Chondrocyte (in vitro differentiated cells): ENCODE data around the gene NHP2. TPM values are rescaled to one million over a fixed set of nuclear protein-coding genes. Genes with fewer than 3 reads are reported as not detected.

ENCODE experiments used
- DNase-seq: peaks from one replicate; pipeline ENCODE4 v3.0.0; 2021; ENCODE audit warnings: mixed read lengths, low spot score
- H3K27ac Mint-ChIP-seq: one replicate; pipeline ENCODE4 v1.8.0; 2021; ENCODE audit warnings: mild to moderate bottlenecking, moderate library complexity, mixed read lengths; ENCODE audit not compliant: unreplicated experiment
- H3K27me3 Mint-ChIP-seq: 2 replicates; pipeline ENCODE4 v1.8.0; 2021; ENCODE audit warnings: low read depth, mixed read lengths
- H3K36me3 Mint-ChIP-seq: 2 replicates; pipeline ENCODE4 v1.8.0; 2021; ENCODE audit warnings: low read depth, mixed read lengths
- H3K4me1 Mint-ChIP-seq: 2 replicates; pipeline ENCODE4 v1.8.0; 2021; ENCODE audit warnings: low read depth, mild to moderate bottlenecking, mixed read lengths
- H3K4me3 Mint-ChIP-seq: one replicate; pipeline ENCODE4 v1.8.0; 2021; ENCODE audit warnings: mild to moderate bottlenecking, moderate library complexity, mixed read lengths; ENCODE audit not compliant: unreplicated experiment
- H3K9me3 Mint-ChIP-seq: 2 replicates; pipeline ENCODE4 v1.8.0; 2021; ENCODE audit warnings: low read depth, mixed read lengths
- total RNA-seq: library from RNA; stranded (reverse); gene quantifications from 3 replicates; pipeline ENCODE4 v1.2.1, GENCODE V29; 2021
- TF ChIP-seq, protein P1 (sequence below): fragments of 200-600 bp; sonication (generic); IDR thresholded peaks from 2 replicates; pipeline ENCODE4 v1.5.0; 2021; ENCODE audit warnings: antibody characterized with exemption, mild to moderate bottlenecking, moderate library complexity

The NHP2 gene
- total RNA-seq, 1 donor from 2014 or later = 74.1 TPM

DNA sequence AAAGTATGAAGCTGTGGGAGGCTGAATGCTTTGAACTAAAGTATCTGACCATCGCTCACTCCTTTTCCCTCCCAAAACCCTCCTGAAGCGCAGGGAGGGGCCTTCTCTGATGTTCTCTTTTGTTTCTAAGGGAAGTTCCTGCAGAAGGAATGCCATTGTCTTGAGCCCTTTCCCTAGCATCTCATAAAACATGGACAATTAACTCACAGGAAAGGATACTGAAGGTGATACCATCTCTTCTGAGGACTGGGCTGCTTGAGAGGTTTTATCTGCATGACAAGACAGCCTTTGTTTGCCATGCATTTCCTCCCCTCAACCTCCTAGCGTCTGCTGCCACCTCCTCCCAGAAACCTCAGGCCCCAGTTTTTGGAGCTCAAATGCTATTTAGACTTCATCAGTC, 27.1 kb downstream of the NHP2 start:
- Mint-ChIP-seq H3K36me3 (no peaks in the 10 kb centered on the region), H3K4me1 (peaks cover 9% of the 10 kb centered on the region), H3K27me3 (no peaks in the 10 kb centered on the region), H3K9me3 (no peaks in the 10 kb centered on the region), H3K4me3 (no peak overlapping the region), H3K27ac (no peak overlapping the region)
- TF ChIP-seq, protein P1, sequence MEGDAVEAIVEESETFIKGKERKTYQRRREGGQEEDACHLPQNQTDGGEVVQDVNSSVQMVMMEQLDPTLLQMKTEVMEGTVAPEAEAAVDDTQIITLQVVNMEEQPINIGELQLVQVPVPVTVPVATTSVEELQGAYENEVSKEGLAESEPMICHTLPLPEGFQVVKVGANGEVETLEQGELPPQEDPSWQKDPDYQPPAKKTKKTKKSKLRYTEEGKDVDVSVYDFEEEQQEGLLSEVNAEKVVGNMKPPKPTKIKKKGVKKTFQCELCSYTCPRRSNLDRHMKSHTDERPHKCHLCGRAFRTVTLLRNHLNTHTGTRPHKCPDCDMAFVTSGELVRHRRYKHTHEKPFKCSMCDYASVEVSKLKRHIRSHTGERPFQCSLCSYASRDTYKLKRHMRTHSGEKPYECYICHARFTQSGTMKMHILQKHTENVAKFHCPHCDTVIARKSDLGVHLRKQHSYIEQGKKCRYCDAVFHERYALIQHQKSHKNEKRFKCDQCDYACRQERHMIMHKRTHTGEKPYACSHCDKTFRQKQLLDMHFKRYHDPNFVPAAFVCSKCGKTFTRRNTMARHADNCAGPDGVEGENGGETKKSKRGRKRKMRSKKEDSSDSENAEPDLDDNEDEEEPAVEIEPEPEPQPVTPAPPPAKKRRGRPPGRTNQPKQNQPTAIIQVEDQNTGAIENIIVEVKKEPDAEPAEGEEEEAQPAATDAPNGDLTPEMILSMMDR = no peak
- DNase-seq = no peak

DNA sequence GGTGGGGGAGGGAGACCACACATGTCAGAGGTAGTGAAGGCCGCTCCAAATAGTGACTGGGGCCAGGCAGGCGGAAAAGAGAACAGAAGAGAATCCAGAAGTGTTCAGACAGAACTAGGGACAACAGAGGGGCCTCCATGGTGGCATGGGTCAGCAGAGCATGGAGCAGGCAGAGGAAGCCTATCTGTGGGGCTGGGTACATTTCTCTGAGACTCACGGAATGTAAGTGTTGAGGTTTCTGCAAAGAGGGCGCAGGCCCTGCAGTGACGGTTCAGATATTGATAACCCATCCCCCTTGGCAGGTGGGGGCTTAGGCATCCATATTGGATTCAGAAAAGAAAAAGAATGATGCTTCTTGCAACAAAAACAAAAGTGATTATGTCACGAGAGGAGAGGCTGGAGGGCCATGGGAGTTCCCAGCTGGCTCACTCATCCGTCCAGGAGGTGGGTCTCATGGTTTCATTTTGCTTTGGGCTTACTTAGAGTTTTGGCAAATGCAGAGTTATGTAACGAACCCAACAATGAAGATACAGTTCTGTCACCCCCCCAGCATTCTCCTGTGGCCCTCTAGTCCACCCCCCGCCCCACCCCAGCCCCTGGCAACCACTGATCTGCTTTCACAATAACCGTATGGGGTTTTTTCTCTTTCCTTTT, 28.3 kb downstream of the NHP2 start:
- DNase-seq = no peak
- Mint-ChIP-seq H3K9me3 (no peaks in the 10 kb centered on the region), H3K36me3 (no peaks in the 10 kb centered on the region), H3K27me3 (no peaks in the 10 kb centered on the region), H3K27ac (no peak overlapping the region), H3K4me3 (no peak overlapping the region), H3K4me1 (peaks cover 5% of the 10 kb centered on the region)
- TF ChIP-seq, protein P1 = no peak

DNA sequence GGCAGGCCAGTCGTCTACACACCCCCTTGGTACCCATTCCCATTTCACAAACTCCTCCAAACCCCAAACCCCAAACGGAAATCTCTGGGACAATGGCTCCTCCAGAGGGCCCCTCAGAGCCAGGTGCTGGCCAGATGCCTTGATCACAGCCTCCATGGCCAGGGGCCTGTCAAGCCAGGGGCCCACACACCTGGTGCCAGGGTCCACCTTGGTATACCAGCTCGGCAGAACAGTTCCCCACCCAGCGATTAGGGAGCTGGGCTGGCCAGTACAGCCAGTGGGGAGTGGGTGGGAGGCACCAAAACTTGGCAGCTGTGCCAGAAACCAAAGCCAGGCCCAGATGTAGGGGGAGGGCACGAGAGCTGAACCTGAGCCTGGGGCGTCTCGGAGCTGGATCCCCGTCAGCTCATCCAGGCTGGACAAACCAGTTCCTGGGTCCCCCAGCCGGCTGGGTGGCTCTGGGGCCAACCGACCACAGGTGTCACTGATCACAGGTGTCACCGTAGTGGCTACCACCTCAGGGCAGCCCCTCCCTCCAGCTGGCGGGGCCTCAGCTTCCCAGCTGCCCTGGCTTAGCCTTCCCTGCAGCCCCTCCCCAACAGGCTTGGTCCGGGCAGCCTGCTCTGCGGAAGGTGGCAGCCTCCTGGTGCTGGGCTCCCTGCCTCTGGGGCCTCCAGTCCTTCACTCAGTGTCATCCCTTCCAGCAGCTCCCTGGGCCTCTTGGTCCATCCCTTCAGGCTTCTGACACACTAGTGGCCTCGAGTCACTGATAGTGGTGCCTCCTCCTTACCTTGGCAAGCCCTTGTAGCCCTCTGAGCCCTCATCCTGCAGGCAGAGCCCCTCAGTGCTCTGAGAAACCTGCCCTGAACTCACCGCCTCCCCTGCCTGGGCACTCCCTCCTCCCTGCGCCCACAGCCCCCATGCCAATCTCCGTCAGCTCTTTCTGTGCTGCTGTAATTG, 29.4 kb downstream of the NHP2 start:
- TF ChIP-seq, protein P1 = no peak
- Mint-ChIP-seq H3K36me3 (no peaks in the 10 kb centered on the region), H3K27me3 (no peaks in the 10 kb centered on the region), H3K9me3 (no peaks in the 10 kb centered on the region), H3K4me3 (no peak overlapping the region), H3K4me1 (no peaks in the 10 kb centered on the region), H3K27ac (no peak overlapping the region)
- DNase-seq = no peak

DNA sequence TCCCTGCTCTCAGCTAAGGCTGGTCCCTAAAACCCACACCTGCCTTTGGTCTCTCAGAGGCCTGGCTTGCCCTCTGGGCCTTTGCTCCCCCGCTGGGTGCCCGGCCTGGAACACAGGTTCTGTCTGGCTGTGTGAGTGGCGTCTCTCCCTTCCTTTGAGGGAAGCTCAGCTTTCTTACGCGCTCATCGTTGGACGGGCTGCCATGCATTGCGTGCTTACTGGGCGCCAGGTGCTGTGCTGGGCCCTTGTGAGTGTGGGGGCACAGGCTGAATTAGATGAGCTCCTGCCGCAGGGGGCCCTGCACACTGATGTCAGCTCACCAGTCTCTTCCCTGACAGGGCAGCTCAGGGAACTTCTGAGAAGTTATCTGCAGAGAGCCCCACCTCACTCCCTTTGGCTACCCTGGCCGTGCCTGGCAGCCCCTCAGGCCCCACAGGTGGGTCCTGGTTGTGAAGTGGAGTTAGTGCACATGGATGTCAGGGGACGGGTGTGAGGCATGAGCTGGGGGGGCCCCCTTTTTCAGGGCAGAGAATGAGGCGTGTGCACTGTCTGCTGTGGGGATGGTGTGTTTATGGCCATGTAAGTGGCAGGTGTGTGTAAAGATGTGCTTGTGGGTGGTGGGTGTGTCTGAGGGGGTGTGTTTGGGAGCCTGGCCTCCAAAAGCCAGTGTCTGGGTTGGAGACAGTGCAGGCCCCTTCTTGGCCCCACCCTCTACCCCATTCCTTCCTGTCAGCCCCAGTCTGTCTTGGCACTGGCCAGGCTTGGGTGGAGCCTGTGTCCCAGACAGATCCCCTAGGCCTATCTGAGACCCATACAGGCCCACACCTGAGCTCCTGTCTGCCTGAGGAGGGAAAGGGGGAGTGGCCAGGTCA, 30.4 kb downstream of the NHP2 start:
- Mint-ChIP-seq H3K27me3 (no peaks in the 10 kb centered on the region), H3K4me3 (no peak overlapping the region), H3K4me1 (no peaks in the 10 kb centered on the region), H3K27ac (no peak overlapping the region), H3K36me3 (no peaks in the 10 kb centered on the region), H3K9me3 (no peaks in the 10 kb centered on the region)
- no peak for DNase-seq
- TF ChIP-seq, protein P1 = no peak

DNA sequence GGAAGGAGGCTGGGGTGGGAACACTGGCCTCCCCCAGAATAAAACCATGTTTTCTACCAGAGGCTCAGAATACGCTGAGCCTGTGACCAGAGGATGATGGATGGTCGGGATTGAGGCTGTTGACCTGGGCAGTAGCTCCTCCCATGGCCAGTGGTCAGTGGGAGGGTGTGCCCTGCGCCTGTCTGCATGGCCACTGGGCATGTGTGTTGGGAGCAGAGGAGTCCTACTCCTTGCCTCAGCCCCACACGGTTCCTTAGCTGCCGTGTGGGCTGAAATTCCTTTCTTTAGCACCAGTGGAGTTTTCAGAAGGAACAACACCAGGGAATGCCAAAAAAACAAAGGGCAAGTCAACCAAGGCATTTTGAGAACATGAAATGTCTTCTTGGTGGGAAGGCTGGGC, 31.3 kb downstream of the NHP2 start:
- Mint-ChIP-seq H3K36me3 (no peaks in the 10 kb centered on the region), H3K4me1 (no peaks in the 10 kb centered on the region), H3K27ac (no peak overlapping the region), H3K27me3 (no peaks in the 10 kb centered on the region), H3K4me3 (no peak overlapping the region), H3K9me3 (no peaks in the 10 kb centered on the region)
- DNase-seq = no peak
- TF ChIP-seq, protein P1 = no peak
